CD4-positive, CD25-positive, alpha-beta regulatory T cell (primary cell): ENCODE data around the gene TMEM132C. TPM values are rescaled to one million over a fixed set of nuclear protein-coding genes. Genes with fewer than 3 reads are reported as not detected.

Experiments used
- ATAC-seq, 2 donors: fragments of 150-1000 bp; cut with Tn5 transposase; one replicate each; pipeline ENCODE4 v1.10.0; 2021; ENCODE audit warnings: low read depth in 2 of 2, moderate number of reproducible peaks in 2 of 2, moderate library complexity in 1 of 2
- DNase-seq, 3 donors: peaks; one replicate each; pipeline versions ENCODE4 v3.0.0 to v3.0.0-alpha.2; 2012 to 2022; ENCODE audit warnings: mixed read lengths in 1 of 3
- H3K27ac ChIP-seq: one replicate; pipeline ENCODE4 v1.7.0; 2013; ENCODE audit warnings: mild to moderate bottlenecking, low read length; ENCODE audit not compliant: insufficient read depth, poor library complexity, severe bottlenecking
- H3K27me3 ChIP-seq: one replicate; pipeline ENCODE4 v1.7.0; 2013; ENCODE audit warnings: low read length; ENCODE audit not compliant: control insufficient read depth, insufficient read depth
- H3K36me3 ChIP-seq: one replicate; pipeline ENCODE4 v1.7.0; 2013; ENCODE audit warnings: mild to moderate bottlenecking, low read length, moderate library complexity; ENCODE audit not compliant: control insufficient read depth, insufficient read depth
- H3K4me1 ChIP-seq: 2 replicates; pipeline ENCODE4 v1.7.0; 2013; ENCODE audit warnings: mild to moderate bottlenecking, low read length; ENCODE audit not compliant: insufficient read depth, control insufficient read depth, poor library complexity, severe bottlenecking
- H3K4me3 ChIP-seq: one replicate; pipeline ENCODE4 v1.7.0; 2013; ENCODE audit warnings: low read depth, mild to moderate bottlenecking, low read length, moderate library complexity
- H3K9me3 ChIP-seq, 2 experiments: 1 replicate in 1 of 2; 2 replicates in 1 of 2; pipeline ENCODE4 v1.7.0; 2013; ENCODE audit warnings: low read length in 2 of 2, mild to moderate bottlenecking in 1 of 2, moderate library complexity in 1 of 2; ENCODE audit not compliant: control insufficient read depth in 2 of 2
- H3K27ac Mint-ChIP-seq, 3 donors: one replicate each; pipeline ENCODE4 v1.8.0; 2020 to 2022; ENCODE audit warnings: mild to moderate bottlenecking in 3 of 3, mixed read lengths in 3 of 3, moderate library complexity in 2 of 3
- H3K27me3 Mint-ChIP-seq: one replicate; pipeline ENCODE4 v1.8.0; 2022; ENCODE audit warnings: mild to moderate bottlenecking, mixed read lengths
- H3K36me3 Mint-ChIP-seq: one replicate; pipeline ENCODE4 v1.8.0; 2020; ENCODE audit warnings: mixed read lengths
- H3K4me1 Mint-ChIP-seq, 4 donors: one replicate each; pipeline ENCODE4 v1.8.0; 2020 to 2022; ENCODE audit warnings: mixed read lengths in 4 of 4, mild to moderate bottlenecking in 1 of 4
- H3K4me3 Mint-ChIP-seq, 4 donors: one replicate each; pipeline ENCODE4 v1.8.0; 2020 to 2022; ENCODE audit warnings: mild to moderate bottlenecking in 4 of 4, mixed read lengths in 4 of 4, moderate library complexity in 3 of 4
- H3K9me3 Mint-ChIP-seq, 7 donors: one replicate each; pipeline ENCODE4 v1.8.0; 2020 to 2022; ENCODE audit warnings: mixed read lengths in 7 of 7, mild to moderate bottlenecking in 3 of 7, moderate library complexity in 2 of 7
- polyA plus RNA-seq, 4 donors: library from polyadenylated mRNA; unstranded; fragments of 300-500 nt; fragmentation: Illumina TruSeq; gene quantifications; one replicate each; pipeline ENCODE4 v1.2.3, GENCODE V29; 2021
- total RNA-seq: library from RNA; stranded (reverse); gene quantifications from one replicate; pipeline ENCODE4 v1.2.3, GENCODE V29; 2022

Gene TMEM132C
- total and polyA plus RNA-seq, 5 donors from 2014 or later: 0.06 TPM; not detected in 4

- no peak overlapping the region for H3K27ac ChIP-seq
- H3K9me3 ChIP-seq: no peaks in the 10 kb centered on the region
- H3K27me3 ChIP-seq: no peaks in the 10 kb centered on the region
- Mint-ChIP-seq H3K9me3 (peaks cover 0 to 10% (median 2%) of the 10 kb centered on the region in 7 donors), H3K27me3 (no peaks in the 10 kb centered on the region), H3K4me1 (no peaks in the 10 kb centered on the region), H3K27ac (no peak overlapping the region), H3K36me3 (no peaks in the 10 kb centered on the region), H3K4me3 (no peak overlapping the region)
- no peaks in the 10 kb centered on the region for H3K4me1 ChIP-seq
- H3K36me3 ChIP-seq: no peaks in the 10 kb centered on the region
- ATAC-seq (no peak), DNase-seq (no peak)
- no peak overlapping the region for H3K4me3 ChIP-seq
Measured at GRCh38 chr12:128715485-128715884, 448.5 kb downstream of the TMEM132C start.

- no peak overlapping the region for H3K4me3 ChIP-seq
- Mint-ChIP-seq H3K27ac (no peak overlapping the region), H3K36me3 (no peaks in the 10 kb centered on the region), H3K4me3 (no peak overlapping the region), H3K9me3 (peaks cover 0 to 4% (median 1%) of the 10 kb centered on the region in 7 donors), H3K27me3 (peaks cover 5% of the 10 kb centered on the region), H3K4me1 (no peaks in the 10 kb centered on the region)
- H3K27me3 ChIP-seq: no peaks in the 10 kb centered on the region
- DNase-seq (no peak), ATAC-seq (no peak)
- H3K9me3 ChIP-seq: no peaks in the 10 kb centered on the region
- H3K4me1 ChIP-seq: no peaks in the 10 kb centered on the region
- H3K36me3 ChIP-seq: no peaks in the 10 kb centered on the region
- no peak overlapping the region for H3K27ac ChIP-seq
Measured at GRCh38 chr12:128724468-128725046, 457.6 kb downstream of the TMEM132C start.

- DNase-seq: no peak
- H3K9me3 Mint-ChIP-seq: peaks cover 0 to 2% (median 0%) of the 10 kb centered on the region in 7 donors
- no peak overlapping the region for H3K27ac Mint-ChIP-seq
- peaks cover 5% of the 10 kb centered on the region for H3K27me3 Mint-ChIP-seq
- Histone ChIP-seq H3K27me3 (no peaks in the 10 kb centered on the region), H3K4me3 (no peak overlapping the region), H3K27ac (no peak overlapping the region), H3K9me3 (no peaks in the 10 kb centered on the region), H3K4me1 (no peaks in the 10 kb centered on the region), H3K36me3 (no peaks in the 10 kb centered on the region)
- H3K4me3 Mint-ChIP-seq: no peak overlapping the region
- no peak for ATAC-seq
- H3K36me3 Mint-ChIP-seq: no peaks in the 10 kb centered on the region
- no peaks in the 10 kb centered on the region for H3K4me1 Mint-ChIP-seq
Measured at GRCh38 chr12:128726886-128727285, 459.9 kb downstream of the TMEM132C start.

GRCh38 chr12:128727461-128727860, 460.5 kb downstream of the TMEM132C start:
- Mint-ChIP-seq H3K4me1 (no peaks in the 10 kb centered on the region), H3K27ac (no peak overlapping the region), H3K27me3 (peaks cover 5% of the 10 kb centered on the region), H3K36me3 (no peaks in the 10 kb centered on the region), H3K4me3 (no peak overlapping the region), H3K9me3 (peaks cover 0 to 2% (median 0%) of the 10 kb centered on the region in 7 donors)
- H3K36me3 ChIP-seq: no peaks in the 10 kb centered on the region
- no peaks in the 10 kb centered on the region for H3K9me3 ChIP-seq
- no peak overlapping the region for H3K27ac ChIP-seq
- no peaks in the 10 kb centered on the region for H3K4me1 ChIP-seq
- ATAC-seq: no peak
- DNase-seq: no peak
- H3K4me3 ChIP-seq: no peak overlapping the region
- H3K27me3 ChIP-seq: no peaks in the 10 kb centered on the region

GRCh38 chr12:128727999-128728398, 461.0 kb downstream of the TMEM132C start:
- H3K4me3 ChIP-seq: no peak overlapping the region
- Mint-ChIP-seq H3K36me3 (no peaks in the 10 kb centered on the region), H3K4me3 (no peak overlapping the region), H3K4me1 (no peaks in the 10 kb centered on the region), H3K27me3 (peaks cover 5% of the 10 kb centered on the region), H3K9me3 (peaks cover 0 to 2% (median 0%) of the 10 kb centered on the region in 7 donors), H3K27ac (no peak overlapping the region)
- no peaks in the 10 kb centered on the region for H3K36me3 ChIP-seq
- H3K4me1 ChIP-seq: no peaks in the 10 kb centered on the region
- H3K27ac ChIP-seq: no peak overlapping the region
- H3K9me3 ChIP-seq: no peaks in the 10 kb centered on the region
- H3K27me3 ChIP-seq: no peaks in the 10 kb centered on the region
- ATAC-seq (no peak), DNase-seq (no peak)

- Mint-ChIP-seq H3K27ac (no peak overlapping the region), H3K9me3 (peaks cover 0 to 2% (median 0%) of the 10 kb centered on the region in 7 donors), H3K4me1 (no peaks in the 10 kb centered on the region), H3K4me3 (no peak overlapping the region), H3K27me3 (peaks cover 5% of the 10 kb centered on the region), H3K36me3 (no peaks in the 10 kb centered on the region)
- Histone ChIP-seq H3K4me3 (no peak overlapping the region), H3K4me1 (no peaks in the 10 kb centered on the region), H3K36me3 (no peaks in the 10 kb centered on the region), H3K27me3 (no peaks in the 10 kb centered on the region), H3K9me3 (no peaks in the 10 kb centered on the region), H3K27ac (no peak overlapping the region)
- ATAC-seq: no peak
- no peak for DNase-seq
Measured at GRCh38 chr12:128729628-128730121, 462.7 kb downstream of the TMEM132C start.

- peaks cover 0 to 8% (median 7%) of the 10 kb centered on the region in 7 donors for H3K9me3 Mint-ChIP-seq
- no peak for ATAC-seq
Measured at GRCh38 chr12:128734371-128734770, 467.4 kb downstream of the TMEM132C start.

GRCh38 chr12:128737292-128737966, 470.5 kb downstream of the TMEM132C start:
- no peaks in the 10 kb centered on the region for H3K9me3 ChIP-seq
- H3K27ac Mint-ChIP-seq: no peak overlapping the region
- no peaks in the 10 kb centered on the region for H3K36me3 ChIP-seq
- ATAC-seq: no peak
- no peak for DNase-seq
- no peak overlapping the region for H3K4me3 Mint-ChIP-seq
- H3K4me1 ChIP-seq: no peaks in the 10 kb centered on the region
- no peaks in the 10 kb centered on the region for H3K4me1 Mint-ChIP-seq
- H3K27me3 Mint-ChIP-seq: peaks cover 11% of the 10 kb centered on the region
- no peaks in the 10 kb centered on the region for H3K27me3 ChIP-seq
- H3K9me3 Mint-ChIP-seq: peaks cover 0 to 11% (median 7%) of the 10 kb centered on the region in 7 donors
- H3K36me3 Mint-ChIP-seq: no peaks in the 10 kb centered on the region
- no peak overlapping the region for H3K4me3 ChIP-seq
- H3K27ac ChIP-seq: no peak overlapping the region

More at GRCh38 chr12:128734371-128734770, 467.4 kb downstream of the TMEM132C start:
- Histone ChIP-seq H3K36me3 (no peaks in the 10 kb centered on the region), H3K27me3 (no peaks in the 10 kb centered on the region), H3K27ac (no peak overlapping the region), H3K4me3 (no peak overlapping the region), H3K9me3 (no peaks in the 10 kb centered on the region), H3K4me1 (no peaks in the 10 kb centered on the region)
- DNase-seq: no peak
- Mint-ChIP-seq H3K27ac (no peak overlapping the region), H3K27me3 (peaks cover 11% of the 10 kb centered on the region), H3K4me1 (no peaks in the 10 kb centered on the region), H3K36me3 (no peaks in the 10 kb centered on the region), H3K4me3 (no peak overlapping the region)
